GM18505 (cell line): ENCODE measurements around the gene ZNF726.
"Not testable (repeated sequence)": the region's sequence is repeated elsewhere in the genome, so short reads cannot be mapped to it uniquely, and the experiment has no call there.

Experiments
- ATAC-seq: cut with Tn5 transposase; IDR thresholded peaks from one replicate; pipeline ENCODE4 v1.9.1; 2021; ENCODE audit not compliant: unreplicated experiment
- POLR2A ChIP-seq: IDR thresholded peaks from 4 replicates; pipeline ENCODE4 v1.6.1; 2011; ENCODE audit warnings: borderline replicate concordance; ENCODE audit not compliant: insufficient read depth, insufficient read length; ENCODE audit errors: extremely low read depth

ZNF726 gene

GRCh38 chr19:23906835-23907234, 7.9 kb upstream of the ZNF726 start:
- TF ChIP-seq POLR2A: no peak
- ATAC-seq: no peak

- no peak for TF ChIP-seq POLR2A
These were observed 6.5 kb upstream of the ZNF726 start for GRCh38 chr19:23908165-23908564.

GRCh38 chr19:23909222-23909621, 5.5 kb upstream of the ZNF726 start:
- TF ChIP-seq POLR2A: no peak
- ATAC-seq: no peak

More at GRCh38 chr19:23908165-23908564, 6.5 kb upstream of the ZNF726 start:
- ATAC-seq: no peak

GRCh38 chr19:23913931-23914330, 755 bp upstream of the ZNF726 start:
- no peak for ATAC-seq
- no peak for TF ChIP-seq POLR2A

- no peak for ATAC-seq
- TF ChIP-seq POLR2A: no peak
These were observed 2.3 kb downstream of the ZNF726 start for GRCh38 chr19:23916991-23917390.

GRCh38 chr19:23917856-23918255, 3.2 kb downstream of the ZNF726 start:
- TF ChIP-seq POLR2A: no peak
- ATAC-seq: no peak

- ATAC-seq: no peak
- TF ChIP-seq POLR2A: no peak
These were observed 10.6 kb downstream of the ZNF726 start for GRCh38 chr19:23925285-23925684.

- TF ChIP-seq POLR2A: no peak
These were observed 18.2 kb downstream of the ZNF726 start for GRCh38 chr19:23932878-23933277.

GRCh38 chr19:23937031-23937430, 22.3 kb downstream of the ZNF726 start:
- not testable (repeated sequence) for ATAC-seq

More at GRCh38 chr19:23932878-23933277, 18.2 kb downstream of the ZNF726 start:
- no peak for ATAC-seq

- ATAC-seq: no peak
- no peak for TF ChIP-seq POLR2A
These were observed 28.7 kb downstream of the ZNF726 start for GRCh38 chr19:23943411-23943810.

- no peak for TF ChIP-seq POLR2A
- no peak for ATAC-seq
These were observed 31.9 kb downstream of the ZNF726 start for GRCh38 chr19:23946569-23946968.

- no peak for ATAC-seq
- no peak for TF ChIP-seq POLR2A
These were observed 34.9 kb downstream of the ZNF726 start for GRCh38 chr19:23949611-23950010.

- no peak for TF ChIP-seq POLR2A
- ATAC-seq: no peak
These were observed 41.4 kb downstream of the ZNF726 start for GRCh38 chr19:23956051-23956450.

GRCh38 chr19:23957660-23958281, 43.1 kb downstream of the ZNF726 start:
- no peak for ATAC-seq
- TF ChIP-seq POLR2A: no peak

- ATAC-seq: not testable (repeated sequence)
These were observed 48.7 kb downstream of the ZNF726 start for GRCh38 chr19:23963396-23963795.

GRCh38 chr19:23963881-23964280, 49.2 kb downstream of the ZNF726 start:
- ATAC-seq: not testable (repeated sequence)

GRCh38 chr19:23964334-23964733, 49.6 kb downstream of the ZNF726 start:
- ATAC-seq: not testable (repeated sequence)
